HG02759 (cell line): Measurements from ENCODE around the gene FLRT2.

Source experiments
- ATAC-seq: cut with Tn5 transposase; IDR thresholded peaks from one replicate; pipeline ENCODE4 v1.9.1; 2021; ENCODE audit warnings: mild to moderate bottlenecking, moderate library complexity; ENCODE audit not compliant: unreplicated experiment

Gene FLRT2

DNA sequence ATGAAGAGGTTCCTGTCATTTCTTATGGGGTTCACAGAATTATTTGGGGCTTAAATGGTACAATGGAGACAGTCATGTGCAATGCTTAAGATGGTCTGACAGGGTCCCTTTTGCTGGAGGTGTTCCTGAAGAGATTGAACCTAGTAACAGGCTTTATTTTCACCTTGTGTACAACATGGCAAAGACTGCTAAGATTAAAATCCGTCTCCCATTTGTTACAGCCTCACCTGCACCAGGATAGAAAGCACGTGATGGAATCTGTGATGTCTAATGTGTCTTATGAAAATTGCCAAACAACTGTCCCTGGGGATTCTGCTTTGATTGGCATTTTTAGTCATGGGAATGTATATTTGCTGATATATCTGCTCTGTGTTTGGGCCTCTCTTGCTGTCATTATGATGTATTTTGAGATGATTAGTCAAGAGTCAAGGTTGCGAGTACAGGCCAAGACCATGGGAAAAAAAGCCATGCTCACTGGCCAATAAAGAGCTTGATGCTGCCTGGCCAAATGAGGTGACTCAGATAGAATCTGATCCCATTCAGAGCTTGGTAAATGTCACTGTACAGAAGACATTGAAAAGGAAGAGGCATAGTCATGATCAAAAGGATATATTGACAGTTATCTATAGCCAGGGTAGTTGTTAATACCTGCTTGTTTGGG lies 96.1 kb downstream of the FLRT2 start:
- ATAC-seq: no peak

DNA sequence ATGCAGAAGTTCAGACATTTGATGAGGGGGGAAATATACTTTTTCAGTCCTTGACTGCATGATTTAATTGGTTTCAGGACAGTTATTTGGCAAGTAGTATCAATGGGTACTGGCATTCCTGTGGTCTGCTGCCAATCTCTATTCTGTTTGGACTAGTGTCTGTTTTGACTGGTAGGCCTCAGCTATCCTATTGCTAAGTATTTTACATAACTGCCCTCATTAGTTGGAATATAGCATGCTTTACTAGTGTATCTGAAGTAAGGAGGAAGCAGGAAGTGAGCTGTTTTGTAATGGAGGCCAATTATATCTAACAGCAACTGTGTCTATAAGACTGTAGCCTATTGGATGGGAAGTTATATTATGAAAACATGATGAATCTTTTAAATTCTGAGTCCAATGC lies 104.3 kb downstream of the FLRT2 start:
- no peak for ATAC-seq

DNA sequence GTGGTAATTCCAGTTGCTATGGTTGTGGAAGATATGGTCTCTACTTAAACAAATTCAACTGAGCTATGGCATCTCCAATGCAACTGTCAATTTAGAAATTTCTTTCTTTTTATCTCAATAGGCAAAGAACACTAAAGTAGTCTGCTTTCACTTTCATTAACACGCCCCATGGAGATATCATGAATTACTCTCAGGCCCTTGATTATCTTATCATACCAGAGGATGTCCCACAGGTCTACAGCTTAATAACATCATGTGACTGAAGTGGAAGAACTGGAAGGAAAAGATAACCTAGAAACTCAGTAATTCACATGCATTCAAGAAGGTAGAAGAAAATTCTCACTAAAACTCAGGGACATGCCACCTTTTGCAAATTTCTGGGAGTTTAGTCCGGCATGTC lies 114.3 kb downstream of the FLRT2 start:
- ATAC-seq: no peak

DNA sequence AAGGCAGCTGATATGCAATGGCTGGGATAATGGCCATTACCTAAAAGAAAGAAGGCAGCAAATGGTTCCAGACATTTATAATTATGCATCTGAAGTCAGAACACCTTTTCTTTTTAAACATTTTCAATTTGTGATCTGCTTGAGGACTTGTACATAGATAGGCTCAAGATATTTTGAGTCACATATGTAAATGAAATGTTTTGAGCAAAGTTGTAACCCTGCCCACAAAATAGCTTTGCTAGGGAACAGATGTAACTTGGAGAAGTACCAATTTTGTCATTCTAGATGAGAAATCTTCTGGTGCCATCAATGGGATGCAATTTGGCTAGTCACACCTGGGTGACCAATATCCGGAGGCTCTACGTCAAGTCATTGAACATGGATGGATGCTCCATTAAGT lies 123.1 kb downstream of the FLRT2 start:
- no peak for ATAC-seq

DNA sequence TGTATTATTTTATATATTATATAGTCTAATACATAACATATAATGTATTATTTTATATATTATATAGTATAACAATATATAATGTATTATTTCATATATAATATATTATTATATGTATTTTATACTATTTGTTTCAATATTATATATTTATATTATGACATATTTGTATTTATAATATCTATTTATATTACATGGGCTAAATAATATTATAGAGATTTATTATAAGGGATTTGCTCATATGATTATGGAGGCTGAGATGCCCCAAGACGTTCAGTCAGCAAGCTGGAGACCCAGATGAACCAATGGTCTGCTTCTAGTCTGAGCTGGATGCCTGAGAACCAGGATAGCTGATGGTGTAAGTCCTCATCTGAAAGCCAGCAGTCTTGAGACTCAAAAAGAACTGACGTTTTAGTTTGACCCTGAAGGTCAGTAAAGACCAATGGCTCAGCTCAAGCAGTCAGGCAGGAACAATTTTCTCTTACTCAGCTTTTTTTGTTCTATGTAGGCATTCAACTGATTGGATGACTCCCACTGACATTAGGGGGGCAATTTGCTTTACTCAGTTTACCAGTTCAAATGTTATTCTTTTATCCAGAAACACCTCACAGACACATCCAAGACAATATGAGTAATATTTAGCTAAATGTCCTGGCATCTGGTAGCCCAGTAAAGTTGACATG lies 130.4 kb downstream of the FLRT2 start:
- no peak for ATAC-seq

DNA sequence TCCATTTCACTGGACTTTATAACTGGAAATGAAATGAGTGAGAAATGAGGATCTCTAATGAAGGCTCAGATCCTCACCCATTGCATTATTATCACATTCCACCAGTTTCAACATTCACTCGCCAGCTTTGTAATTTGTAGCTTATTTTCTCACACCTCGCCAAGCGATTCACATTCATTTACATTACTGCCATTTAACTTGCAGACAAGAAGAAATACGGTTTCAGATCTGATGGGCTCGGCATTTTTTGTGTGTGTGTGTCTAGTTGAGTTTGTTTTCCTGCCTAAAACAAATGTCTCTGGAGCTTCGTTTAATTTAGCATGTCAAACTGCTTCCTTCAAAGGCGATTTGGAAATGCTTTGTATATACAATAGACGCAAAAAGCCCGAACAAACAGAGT lies 132.2 kb downstream of the FLRT2 start:
- no peak for ATAC-seq

DNA sequence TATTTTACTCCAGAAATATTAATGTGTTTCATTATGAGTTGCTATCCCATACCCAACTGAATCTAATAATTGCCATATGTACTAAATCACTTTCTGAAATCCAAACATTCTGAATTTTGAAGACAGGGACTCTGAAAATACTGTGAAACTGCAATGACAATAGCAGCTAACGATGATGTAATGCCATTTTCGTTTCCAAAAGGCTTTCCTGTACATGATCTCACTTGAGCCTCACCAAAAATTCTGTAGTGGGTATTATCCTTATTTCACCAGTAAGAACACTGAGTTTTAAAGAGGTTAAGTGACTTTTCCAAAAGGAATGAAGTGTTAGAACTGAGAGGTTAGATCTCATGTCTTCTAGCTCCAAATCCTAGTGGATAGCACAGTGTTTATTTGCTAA lies 133.3 kb downstream of the FLRT2 start:
- no peak for ATAC-seq

DNA sequence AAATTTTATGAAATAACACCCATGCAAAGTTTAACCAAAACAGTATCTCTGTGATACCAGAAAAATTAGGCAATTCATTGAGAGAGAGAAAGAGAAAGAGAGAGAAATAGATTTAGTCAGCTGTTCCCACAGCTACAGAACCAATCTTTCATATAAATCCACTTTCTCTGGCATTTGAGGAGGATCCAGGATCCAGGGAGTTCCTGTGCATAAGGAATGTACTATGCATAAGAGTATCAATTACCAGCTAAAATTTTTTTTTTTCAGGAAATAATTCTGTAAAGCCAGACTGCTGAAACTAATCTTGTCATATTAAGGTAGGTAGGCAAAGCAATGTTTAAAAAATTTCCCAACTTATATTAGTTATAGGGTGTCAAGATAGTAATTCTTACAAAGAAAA lies 133.7 kb downstream of the FLRT2 start:
- ATAC-seq: no peak

DNA sequence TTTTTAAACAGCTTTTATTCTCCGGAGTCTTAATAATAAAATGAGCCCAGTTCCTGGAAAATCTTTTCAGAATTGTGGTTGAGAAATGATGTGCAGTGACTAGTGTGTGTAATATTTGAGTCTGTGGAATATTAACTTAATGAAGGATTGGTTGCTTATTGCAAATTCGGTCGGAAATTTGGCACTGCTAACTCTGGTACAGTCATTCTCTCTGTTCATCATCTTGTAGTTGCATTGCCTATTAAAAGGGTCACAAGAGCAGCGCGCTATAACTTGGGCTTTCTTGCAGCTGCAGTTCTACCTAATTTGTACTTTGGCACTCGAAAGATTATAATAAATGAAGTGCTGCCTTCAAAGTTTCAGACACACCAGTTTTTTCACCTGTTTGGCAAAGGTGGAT lies 146.0 kb downstream of the FLRT2 start:
- no peak for ATAC-seq

DNA sequence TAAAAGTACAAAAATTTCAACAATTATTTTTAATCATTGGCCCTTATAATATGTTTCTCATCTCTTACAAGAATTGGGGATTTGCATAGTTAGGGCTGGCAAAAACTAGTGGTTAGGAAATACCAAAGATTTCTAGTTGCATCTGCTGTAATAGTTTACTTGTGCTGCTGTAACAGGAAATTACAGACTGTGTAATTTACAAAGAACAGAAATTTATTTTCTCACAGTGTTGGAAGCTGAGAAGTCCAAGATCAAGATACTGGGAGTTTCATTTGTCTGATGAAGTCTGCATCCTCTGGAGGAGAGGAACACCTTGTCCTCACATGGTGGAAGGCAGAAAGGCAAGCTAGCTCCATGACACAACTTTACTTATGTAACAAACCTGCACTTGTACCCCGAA lies 157.0 kb downstream of the FLRT2 start:
- ATAC-seq: no peak

DNA sequence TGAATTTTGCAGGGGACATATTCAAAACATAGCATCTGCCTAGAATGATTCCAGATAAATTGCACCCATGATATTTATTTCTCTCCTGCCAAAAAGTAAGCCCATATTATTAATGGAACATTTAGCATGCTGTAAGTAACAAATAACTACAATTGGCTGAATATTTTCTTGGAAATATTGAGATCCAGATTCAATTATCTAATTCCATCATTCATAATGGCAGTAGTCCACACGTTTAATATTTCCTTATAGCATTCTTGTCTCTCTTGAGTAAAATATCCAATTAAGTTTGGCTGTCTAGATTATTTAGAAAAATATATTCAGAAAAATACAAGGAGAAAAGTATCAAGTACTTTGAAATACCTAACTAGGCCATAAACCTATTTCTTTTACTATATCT lies 157.5 kb downstream of the FLRT2 start:
- ATAC-seq: no peak

DNA sequence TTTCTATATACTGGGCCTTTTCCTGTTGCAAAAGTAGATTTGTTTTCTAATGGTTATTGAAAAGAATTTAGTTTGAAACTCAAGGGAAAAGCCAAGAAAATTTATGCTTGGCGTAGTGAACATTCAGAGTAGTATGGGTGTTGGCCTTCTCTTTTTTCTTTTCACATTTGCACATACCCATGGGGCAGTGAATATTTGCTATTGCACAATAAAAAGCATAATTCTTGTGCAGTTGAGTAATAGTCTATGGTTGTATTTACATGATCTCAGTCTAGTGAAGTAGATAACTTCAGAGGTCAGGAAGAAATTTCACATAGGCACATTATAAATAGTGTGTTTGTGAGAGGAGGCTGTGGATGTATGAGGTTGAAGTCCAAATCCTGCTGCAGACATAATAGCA lies 158.1 kb downstream of the FLRT2 start:
- ATAC-seq: no peak

DNA sequence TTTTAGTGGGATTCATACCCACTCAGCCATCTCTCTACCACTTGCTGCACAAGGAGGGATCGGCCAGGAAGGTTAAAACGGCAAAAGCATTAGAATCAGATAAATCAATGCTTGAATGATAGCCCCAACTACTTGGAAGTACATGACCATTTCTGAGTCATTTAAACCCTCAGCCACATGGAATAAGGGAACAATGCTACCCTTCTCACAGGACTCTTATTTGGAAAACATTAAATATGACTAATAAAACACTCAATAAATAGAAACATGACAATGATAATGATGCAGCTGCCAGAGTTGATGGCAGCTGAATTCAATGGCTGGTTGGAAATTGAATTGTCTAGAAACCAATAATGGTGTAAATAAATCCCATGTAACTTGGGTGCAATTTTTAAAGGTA lies 165.4 kb downstream of the FLRT2 start:
- no peak for ATAC-seq

DNA sequence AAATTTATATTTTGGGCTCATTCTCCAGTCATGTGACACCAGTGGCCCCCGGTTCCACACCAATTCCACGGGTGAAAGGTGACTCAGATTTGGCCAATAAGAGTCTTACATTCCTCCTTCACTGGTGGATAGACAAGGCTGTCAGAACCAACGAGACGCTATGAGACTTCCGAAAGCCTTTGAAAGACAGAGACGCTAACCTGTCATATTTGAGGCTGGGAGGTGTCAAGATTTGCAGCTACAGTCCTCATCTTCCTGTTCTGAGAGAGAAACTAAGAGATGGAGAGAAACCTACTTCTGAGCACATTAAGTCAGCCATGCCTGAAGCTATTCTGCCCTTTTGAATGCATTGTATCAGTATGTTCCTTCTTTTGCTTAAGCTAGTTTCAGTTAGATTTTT lies 171.2 kb downstream of the FLRT2 start:
- ATAC-seq: no peak

DNA sequence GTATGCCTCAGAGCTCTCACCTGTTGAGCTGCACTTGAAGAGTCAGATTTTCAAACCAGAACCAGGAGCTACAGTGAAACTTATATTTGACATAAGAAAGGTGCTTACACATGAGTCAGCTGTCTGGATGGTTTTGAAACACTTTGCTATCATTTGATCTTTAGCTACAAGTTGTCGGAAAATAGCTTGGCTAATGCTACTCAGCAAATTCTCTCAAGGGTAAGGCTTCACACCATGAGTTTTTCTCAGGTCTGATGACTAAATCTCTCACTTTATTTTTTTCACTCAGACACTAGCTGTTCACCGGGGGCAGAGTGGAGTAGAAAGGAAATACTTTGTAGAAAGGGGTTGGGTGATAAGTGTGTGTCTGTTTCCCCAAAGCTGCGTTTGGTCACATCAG lies 171.8 kb downstream of the FLRT2 start:
- ATAC-seq: no peak

DNA sequence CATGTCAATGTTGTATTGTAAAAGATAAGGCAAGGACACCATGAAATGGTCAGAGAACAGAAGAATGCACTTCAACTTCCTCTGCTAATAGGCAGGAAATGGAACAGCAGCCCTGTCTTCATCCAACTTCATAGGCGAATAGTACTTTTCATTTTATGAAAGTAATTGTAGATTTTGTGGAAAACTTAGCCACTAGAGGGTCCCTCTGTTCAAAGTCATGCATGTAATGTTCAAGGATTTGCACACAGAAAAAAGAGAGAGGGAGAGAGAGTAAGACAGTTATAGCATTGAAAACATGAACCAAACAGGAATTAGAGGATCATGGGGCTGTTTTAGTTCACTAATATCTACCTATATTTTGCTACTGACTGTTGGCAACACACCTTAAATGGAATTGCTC lies 172.2 kb downstream of the FLRT2 start:
- no peak for ATAC-seq

DNA sequence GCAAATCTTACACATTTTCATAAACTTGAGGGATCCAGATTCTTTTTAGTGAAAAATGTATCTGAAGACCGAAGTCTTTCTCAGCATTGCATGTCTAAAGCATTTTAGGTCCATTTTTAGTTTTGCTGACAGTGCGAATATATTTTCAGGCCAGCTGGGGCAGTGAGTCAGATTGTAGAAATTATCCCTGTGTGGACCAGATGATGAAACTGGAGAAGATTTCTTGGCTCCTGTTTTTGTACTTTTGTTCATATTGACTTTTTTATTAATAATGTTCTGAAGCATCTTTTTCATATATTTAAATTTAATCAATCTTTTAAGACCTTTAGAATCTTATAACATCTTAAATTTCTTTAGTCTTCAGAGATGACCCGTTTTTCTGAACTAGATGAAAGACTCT lies 173.1 kb downstream of the FLRT2 start:
- ATAC-seq: no peak
